NOMO-1 treated with dmso at 0.1 percent for 144 hours (cell line): ENCODE results near the gene B3GALT6.

Experiments used
- DNase-seq: peaks from one replicate; lab custom pipeline; 2025; ENCODE audit not compliant: unreplicated experiment; lab: John Stamatoyannopoulos, UW

B3GALT6 gene

GRCh38 chr1:1200876-1201810 is 30.9 kb upstream of the B3GALT6 start:
- no peak for DNase-seq

- DNase-seq = no peak
These were observed 29.0 kb upstream of the B3GALT6 start for GRCh38 chr1:1202831-1203560.

GRCh38 chr1:1203561-1204424 is 28.2 kb upstream of the B3GALT6 start:
- no peak for DNase-seq

DNA sequence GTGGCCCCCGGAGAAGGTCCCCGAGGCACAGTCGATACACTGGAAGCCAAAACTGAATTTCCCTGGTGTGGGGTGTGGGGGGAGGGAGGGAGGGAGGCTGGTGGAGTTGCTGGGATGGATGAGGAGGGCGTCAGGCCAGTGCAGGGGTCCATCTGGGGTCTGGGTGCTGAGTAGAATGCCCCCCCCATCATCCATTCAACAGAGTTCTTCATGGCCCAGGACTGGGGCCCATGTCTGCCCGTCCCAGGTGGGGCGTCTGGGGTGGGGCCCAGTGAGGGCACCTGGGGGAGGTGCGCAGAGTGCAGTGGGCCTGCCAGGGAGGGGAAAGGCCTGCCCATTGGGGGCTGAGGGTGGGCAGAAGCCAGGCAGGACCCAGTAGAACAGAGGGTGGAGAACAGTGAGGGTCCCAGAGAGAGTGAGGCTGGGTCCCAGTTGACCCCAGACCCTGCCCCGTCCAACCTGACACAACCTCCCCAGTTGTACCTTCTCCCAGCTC is 27.6 kb upstream of the B3GALT6 start:
- DNase-seq = no peak

DNA sequence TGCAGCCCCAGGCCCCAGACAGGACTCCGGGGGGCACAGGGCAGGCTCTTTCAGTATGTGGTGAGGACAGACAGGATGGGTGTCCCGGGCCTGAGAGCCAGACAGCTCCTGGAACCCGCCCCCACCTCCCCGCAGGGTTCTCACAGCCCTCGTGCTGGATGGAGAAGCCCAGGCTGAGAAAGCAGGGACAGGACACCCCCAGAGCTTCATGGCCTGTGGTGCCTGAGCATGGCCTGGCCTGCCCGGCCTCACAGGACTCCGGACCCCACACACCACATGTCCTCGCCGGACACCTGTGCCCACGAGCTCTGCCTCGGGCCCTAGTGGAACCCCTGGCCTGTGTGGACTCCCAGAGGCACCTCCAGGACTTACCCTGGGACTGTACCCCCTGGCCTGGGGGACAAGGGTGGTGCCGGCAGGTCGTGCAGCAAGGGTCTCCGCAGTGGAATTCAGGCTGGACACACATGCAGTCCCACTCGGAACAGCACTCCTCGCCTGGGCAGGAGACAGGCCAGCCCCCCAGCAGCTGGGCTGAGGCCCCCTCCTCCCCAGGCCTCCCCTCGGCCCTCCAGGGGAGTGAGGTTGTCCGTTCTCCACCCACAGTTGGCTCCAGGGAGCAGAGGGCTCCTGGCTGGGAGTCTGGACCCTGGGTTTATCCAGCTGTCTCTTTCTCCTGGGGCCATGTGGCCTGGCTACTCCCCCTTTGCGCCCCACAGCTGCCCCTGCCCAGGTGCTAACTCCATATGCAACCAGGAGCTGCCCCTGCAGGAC is 26.9 kb upstream of the B3GALT6 start:
- no peak for DNase-seq

GRCh38 chr1:1205769-1206375 is 26.2 kb upstream of the B3GALT6 start:
- DNase-seq = no peak

GRCh38 chr1:1206376-1206965 is 25.6 kb upstream of the B3GALT6 start, which contains the start of gene TNFRSF18:
Gene TNFRSF18 (minus strand): TSS chr1:1206592. CDS start chr1:1206571, 21 bp downstream.
- DNase-seq = no peak

DNA sequence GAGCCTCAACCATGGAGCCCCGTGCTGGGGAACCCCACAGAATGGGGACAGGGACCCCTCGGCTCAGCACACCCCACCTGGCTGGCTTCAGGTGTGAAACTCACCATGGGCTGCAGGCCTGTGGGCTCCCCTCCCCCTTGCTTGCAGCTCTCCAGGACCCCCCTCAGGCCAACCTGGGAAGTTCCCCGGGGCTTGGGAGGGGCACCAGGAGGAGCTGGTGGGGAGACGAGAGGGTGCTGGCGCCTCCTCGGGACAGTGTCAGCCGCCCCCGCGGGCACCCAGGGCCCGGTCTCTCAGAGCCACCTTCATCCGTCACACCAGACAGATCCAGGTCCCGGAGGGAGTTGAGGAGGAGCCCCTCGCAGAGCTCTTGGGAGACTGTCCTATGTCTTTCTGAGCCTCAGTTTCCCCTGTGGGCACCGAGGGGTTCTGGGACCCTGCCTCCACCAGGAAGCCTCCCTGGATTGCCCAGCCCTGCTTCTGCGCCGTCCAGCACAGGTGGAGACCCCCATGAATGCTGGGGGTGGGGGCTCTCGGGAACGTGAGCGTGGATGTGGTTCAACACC is 25.0 kb upstream of the B3GALT6 start:
- no peak for DNase-seq

- DNase-seq = no peak
These were observed 24.5 kb upstream of the B3GALT6 start for GRCh38 chr1:1207571-1207892.

DNA sequence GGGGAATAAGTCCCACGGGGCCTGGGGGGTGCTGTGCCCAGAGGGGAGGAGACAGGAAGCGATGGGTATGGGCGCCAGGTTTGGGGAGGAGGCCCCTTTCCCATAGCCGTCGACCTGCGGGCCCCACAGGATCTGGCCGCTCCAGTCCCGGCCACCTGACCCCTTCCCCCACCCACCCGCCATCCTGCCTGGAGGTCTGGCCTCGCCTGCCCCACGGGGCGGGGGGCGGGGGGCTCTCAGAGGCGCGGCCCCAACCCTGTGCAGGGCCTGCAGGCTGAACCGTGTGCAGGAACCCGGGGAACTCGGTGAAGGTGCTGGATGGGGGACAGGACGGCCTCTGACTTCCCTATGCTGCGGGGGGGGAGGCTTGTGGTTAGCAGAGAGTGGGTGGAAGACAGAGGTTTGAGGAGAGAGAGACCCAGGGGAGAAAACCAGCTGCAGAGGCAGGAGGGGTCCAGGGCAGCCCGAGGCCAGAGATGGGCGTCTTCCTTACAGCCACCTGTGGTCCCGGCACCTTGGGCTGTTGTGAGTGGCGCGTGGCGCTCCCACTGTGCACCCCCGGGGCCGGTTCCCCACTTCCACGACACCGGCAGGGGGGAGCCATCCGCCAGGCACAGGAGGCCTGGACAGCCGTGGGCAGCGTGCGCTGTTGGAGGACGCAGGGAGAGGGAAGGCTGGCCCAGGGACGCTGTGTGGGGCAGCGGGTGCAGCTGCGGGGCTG is 23.2 kb upstream of the B3GALT6 start:
- peak; percentile 9 for DNase-seq

DNA sequence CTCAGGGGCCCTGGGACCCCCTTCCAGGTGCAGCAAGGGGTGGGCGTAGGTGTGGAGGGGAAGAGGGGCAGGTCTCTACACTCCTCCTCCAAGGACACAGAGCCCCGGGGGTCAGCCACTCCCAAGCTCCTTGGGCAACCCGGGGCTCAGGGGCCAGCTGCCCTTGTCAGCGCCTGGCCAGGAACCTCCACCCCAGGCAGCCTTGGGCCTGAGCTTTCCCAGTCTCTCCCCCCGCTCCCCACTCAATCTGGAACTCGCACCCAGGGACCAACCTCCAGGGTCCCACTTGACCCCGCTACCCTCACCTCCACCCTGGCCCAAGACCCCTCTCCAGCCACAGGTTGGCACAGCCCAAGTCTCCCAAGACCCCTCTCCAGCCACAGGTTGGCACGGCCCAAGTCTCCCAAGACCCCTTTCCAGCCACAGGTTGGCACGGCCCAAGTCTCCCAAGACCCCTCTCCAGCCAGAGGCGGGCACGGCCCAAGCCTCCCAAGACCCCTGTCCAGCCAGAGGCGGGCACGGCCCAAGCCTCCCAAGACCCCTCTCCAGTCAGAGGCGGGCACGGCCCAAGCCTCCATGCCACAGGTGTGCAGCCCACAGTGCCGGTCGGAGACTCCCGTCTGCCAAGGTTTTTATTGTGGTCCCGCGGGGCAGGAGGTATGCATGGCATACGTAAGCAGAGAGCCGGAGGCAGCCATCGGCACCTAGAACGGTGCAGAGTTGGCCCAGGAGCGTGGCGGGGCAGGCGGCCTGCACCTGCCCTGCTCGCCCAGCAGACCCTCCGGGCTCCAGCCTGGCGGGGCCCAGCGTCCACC is 21.1 kb upstream of the B3GALT6 start:
- no peak for DNase-seq

- no peak for DNase-seq
These were observed 20.2 kb upstream of the B3GALT6 start for GRCh38 chr1:1211541-1212441.

GRCh38 chr1:1212780-1213344 is 19.2 kb upstream of the B3GALT6 start:
- no peak for DNase-seq

DNA sequence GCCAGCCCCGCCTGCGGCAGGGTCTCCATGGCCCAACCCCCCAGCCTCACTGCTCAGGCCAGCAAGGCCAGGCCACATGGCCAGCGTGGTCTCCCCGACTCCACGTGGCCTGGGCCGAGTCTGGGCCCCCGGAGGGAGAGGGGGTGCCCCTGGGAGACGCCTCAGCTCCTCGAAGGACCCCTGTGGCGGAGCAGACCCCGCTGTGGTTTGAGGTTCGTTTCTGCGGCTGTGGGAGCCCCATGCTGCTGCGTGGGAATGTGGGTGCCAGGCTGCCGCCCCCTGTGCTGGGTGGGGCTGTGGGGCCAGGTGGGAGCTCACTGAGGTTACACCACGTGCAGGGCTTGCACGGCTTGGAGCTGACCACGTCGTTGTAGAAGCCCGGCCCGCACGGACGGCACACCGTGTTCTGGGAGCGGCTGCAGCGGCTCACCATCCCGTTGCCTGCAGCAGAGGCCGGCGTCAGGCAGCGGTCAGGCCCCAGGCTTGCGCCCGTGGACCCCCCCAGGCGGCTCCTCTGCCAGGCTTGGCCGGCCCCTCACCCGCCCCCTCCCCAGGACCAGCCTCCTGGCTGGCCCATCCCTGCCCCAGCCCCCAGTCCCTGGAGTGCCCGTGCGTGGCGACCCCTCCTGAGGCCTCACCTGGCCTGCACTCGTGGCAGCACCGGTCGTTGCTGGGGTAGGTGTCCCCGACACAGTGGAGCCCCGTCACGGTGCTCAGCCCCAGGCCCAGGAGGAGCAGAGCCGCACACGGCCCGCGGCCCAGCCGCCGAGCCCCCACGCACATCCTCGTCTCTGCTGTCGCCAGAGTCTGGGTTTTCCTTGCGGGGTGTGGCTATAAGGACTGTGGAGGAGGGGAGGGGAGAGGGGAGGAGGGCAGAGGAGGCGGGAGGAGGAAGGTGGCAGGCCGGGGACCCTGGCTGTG is 18.4 kb upstream of the B3GALT6 start, which contains the start of gene TNFRSF4:
Gene TNFRSF4 (minus strand): TSS at position 809 of the 921 bp plus-strand sequence. CDS start 26 bp downstream, at position 783.
- no peak for DNase-seq

DNA sequence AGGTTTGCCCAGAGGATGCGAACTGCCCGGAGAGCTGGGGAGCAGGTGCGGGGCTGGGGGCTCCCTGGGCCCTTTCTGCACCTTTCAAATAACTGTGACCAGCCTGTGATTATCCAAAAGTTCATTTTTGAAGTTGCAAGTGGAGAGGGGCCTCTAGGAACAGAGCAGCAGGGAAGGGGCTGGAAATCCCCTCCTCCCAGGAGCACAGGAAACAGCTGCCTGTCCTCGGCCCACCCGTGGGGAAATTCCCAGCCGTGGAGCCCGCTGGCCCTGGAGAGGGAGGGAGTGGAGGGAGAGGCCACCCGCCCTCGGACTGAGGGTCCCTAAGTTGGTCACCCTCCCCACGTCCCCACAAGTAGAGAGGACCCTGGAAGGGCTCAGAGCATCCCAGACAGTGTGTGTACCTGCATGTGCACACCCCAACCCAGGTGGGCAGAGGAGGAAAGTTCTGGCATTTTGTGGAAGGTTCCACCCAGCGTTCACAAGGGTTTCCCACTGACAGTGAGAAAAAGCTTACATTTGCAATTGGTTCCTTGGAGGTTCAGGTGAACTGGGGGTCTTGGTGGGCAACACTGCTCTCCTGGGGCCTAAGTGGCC is 16.9 kb upstream of the B3GALT6 start:
- no peak for DNase-seq
